K562 (cell line): Measurements from ENCODE around the gene KRIT1. TPM values are rescaled to one million over a fixed set of nuclear protein-coding genes. Genes with fewer than 3 reads are reported as not detected.

Experiments used
- ATAC-seq: fragments of 200-7000 bp; cut with Tn5 transposase; 3 replicates; pipeline ENCODE4 v1.9.1; 2020; ENCODE audit warnings: moderate library complexity
- BruUV-seq: library from RNA; stranded (reverse); fragments of 400-500 nt; replicated peaks from 2 replicates; lab custom pipeline; 2021; lab: Mats Ljungman, UMichigan
- CTCF ChIA-PET: fragments of 300-600 bp; formaldehyde crosslinking; extraction: SDS; loops from one replicate; lab custom pipeline; 2021; ENCODE audit warnings: low intra/inter-chr PET ratio; lab: Yijun Ruan, JAX
- POLR2A ChIA-PET: fragments of 300-600, 350-650 bp; sonication (Branson Sonifier 250); formaldehyde crosslinking; extraction: SDS; loops from one replicate; lab custom pipeline; 2021; ENCODE audit warnings: antibody characterized with exemption, inconsistent platforms; lab: Yijun Ruan, JAX
- DNase-seq, 4 experiments: peaks; one replicate each; pipeline versions ENCODE4 v3.0.0 to v3.0.0-alpha.2; 2011 to 2018; ENCODE audit warnings: low spot score in 3 of 4, mixed read lengths in 3 of 4; ENCODE audit errors: extremely low read depth in 1 of 4
- FAIRE-seq: peaks from 2 replicates; lab custom pipeline; 2011; peaks lifted over from hg19 to GRCh38; lab: Jason Lieb, UNC
- H2AFZ ChIP-seq: 2 replicates; pipeline ENCODE4 v1.6.0; 2011; ENCODE audit warnings: low read depth, low read length, control low read depth, inconsistent platforms
- H3K27ac ChIP-seq: fragments of 200-600 bp; 3 replicates; pipeline ENCODE4 v1.8.0; 2011; ENCODE audit warnings: low read depth, mild to moderate bottlenecking, control low read depth, inconsistent platforms, low read length, moderate library complexity, mixed read lengths; ENCODE audit errors: extremely low read depth
- H3K27me3 ChIP-seq, 2 experiments: fragments of 300-600 bp in 1 of 2; 2 replicates in 1 of 2; 3 replicates in 1 of 2; pipeline versions ENCODE4 v1.6.0 to v1.8.0; 2011; ENCODE audit warnings: inconsistent platforms in 2 of 2, low read length in 2 of 2, mild to moderate bottlenecking in 1 of 2, mixed read lengths in 1 of 2, moderate library complexity in 1 of 2; ENCODE audit not compliant: control insufficient read depth in 2 of 2, insufficient read depth in 2 of 2
- H3K36me3 ChIP-seq: fragments of 300-600 bp; 3 replicates; pipeline ENCODE4 v1.8.0; 2011; ENCODE audit warnings: mild to moderate bottlenecking, low read length, inconsistent platforms; ENCODE audit not compliant: control insufficient read depth, insufficient read depth
- H3K4me1 ChIP-seq, 2 experiments: fragments of 200-600 bp in 1 of 2; replicated peaks in 1 of 2; 2 replicates in 1 of 2; 3 replicates in 1 of 2; pipeline versions ENCODE4 v1.5.1 to v1.8.0; 2011; ENCODE audit warnings: inconsistent platforms in 2 of 2, low read length in 2 of 2, mild to moderate bottlenecking in 1 of 2, mixed read lengths in 1 of 2, moderate library complexity in 1 of 2; ENCODE audit not compliant: control insufficient read depth in 2 of 2, insufficient read depth in 2 of 2
- H3K4me2 ChIP-seq: 2 replicates; pipeline ENCODE4 v1.6.1; 2011; ENCODE audit warnings: low read length, control low read depth, inconsistent platforms, mixed read lengths; ENCODE audit not compliant: insufficient read depth
- H3K4me3 ChIP-seq: fragments of 200-600 bp; sonication (generic), shearing (Covaris generic); 2 replicates; pipeline ENCODE4 v1.5.1; 2016; ENCODE audit warnings: control low read depth, inconsistent platforms
- H3K79me2 ChIP-seq: fragments of 200-600 bp; 3 replicates; pipeline ENCODE4 v1.8.0; 2011; ENCODE audit warnings: low read length, inconsistent platforms; ENCODE audit not compliant: control insufficient read depth, insufficient read depth
- H3K9ac ChIP-seq, 2 experiments: 2 replicates each; pipeline versions ENCODE4 v1.6.0 to v1.6.1; 2011; ENCODE audit warnings: low read depth in 2 of 2, low read length in 2 of 2, control low read depth in 1 of 2, inconsistent platforms in 1 of 2, mild to moderate bottlenecking in 1 of 2, mixed read lengths in 1 of 2; ENCODE audit not compliant: insufficient read depth in 1 of 2
- H3K9me1 ChIP-seq: one replicate; pipeline ENCODE4 v1.6.0; 2011; ENCODE audit warnings: inconsistent platforms, mild to moderate bottlenecking, low read length, moderate library complexity; ENCODE audit not compliant: control insufficient read depth, insufficient read depth
- H3K9me3 ChIP-seq: replicated peaks from 2 replicates; pipeline ENCODE4 v1.5.1; 2011; ENCODE audit warnings: low read depth, low read length, inconsistent platforms; ENCODE audit not compliant: control insufficient read depth, insufficient read depth
- H4K20me1 ChIP-seq: replicated peaks from 2 replicates; pipeline ENCODE4 v1.6.1; 2011; ENCODE audit warnings: low read length, inconsistent platforms, mixed read lengths; ENCODE audit not compliant: control insufficient read depth, insufficient read depth
- ATF3 ChIP-seq, 2 experiments: fragments of 450-650 bp in 1 of 2; sonication (generic) in 1 of 2; formaldehyde crosslinking in 1 of 2; IDR thresholded peaks in 1 of 2; conservative IDR thresholded peaks in 1 of 2; 2 replicates each; pipeline versions ENCODE4 v1.6.1 to v1.8.1; 2016 to 2023; ENCODE audit warnings: mild to moderate bottlenecking in 2 of 2, moderate library complexity in 2 of 2, inconsistent platforms in 1 of 2, missing genetic modification reagents in 1 of 2
- ZBTB26 ChIP-seq: fragments of 450-650 bp; formaldehyde crosslinking; IDR thresholded peaks from 2 replicates; pipeline ENCODE4 v1.4.0; 2022; ENCODE audit warnings: missing genetic modification characterization
- WGBS: fragments of 100-300 bp; shearing (Covaris generic); methylation state at CpG from one replicate; pipeline ENCODE4 v1.1.6; 2016; ENCODE audit warnings: low coverage, mixed read lengths; ENCODE audit not compliant: insufficient coverage; ENCODE audit errors: missing lambda C conversion rate; 5-methylcytosine and 5-hydroxymethylcytosine counted together
- in situ Hi-C: fragments of 300-500 bp; cut with MboI; formaldehyde crosslinking; loops from 4 replicates; pipeline ENCODE4 v1.15.0; 2018; ENCODE audit warnings: inconsistent platforms, mixed read lengths
- intact Hi-C: fragments of 100-400 bp; cut with micrococcal nuclease; formaldehyde crosslinking; loops from 2 replicates; pipeline ENCODE4 v1.14.2; 2022
- polyA plus RNA-seq, 8 experiments: library from polyadenylated mRNA; depleted of rRNA in 4 of 8; stranded (reverse) in 5 of 8; unstranded in 3 of 8; fragments of >200 nt; fragmentation: Nextera tagmentation in 2 of 8; fragmentation: Illumina TruSeq in 1 of 8; extraction: Ambion mirVana in 2 of 8; extraction: Trizol in 1 of 8; gene quantifications; 2 replicates each; pipeline versions ENCODE4 v1.2.1 to v1.2.3, GENCODE V29; 2011 to 2014; ENCODE audit warnings: inconsistent platforms in 1 of 8, missing spikeins in 1 of 8
- total RNA-seq, 7 experiments: library from RNA; depleted of rRNA in 6 of 7; stranded (reverse); fragments of >200 nt in 6 of 7; fragmentation: Illumina TruSeq in 2 of 7; extraction: Trizol in 2 of 7; gene quantifications; 2 replicates each; pipeline versions ENCODE4 v1.2.1 to v1.2.3, GENCODE V29; 2011 to 2021; ENCODE audit warnings: low replicate concordance in 1 of 7

Gene KRIT1
- total and polyA plus RNA-seq, 9 of the 15 experiments (the other 6 are each of a cell fraction or from before 2014, with no cell fraction given), result 21.5 to 81.4 (median 55.9) TPM

DNA sequence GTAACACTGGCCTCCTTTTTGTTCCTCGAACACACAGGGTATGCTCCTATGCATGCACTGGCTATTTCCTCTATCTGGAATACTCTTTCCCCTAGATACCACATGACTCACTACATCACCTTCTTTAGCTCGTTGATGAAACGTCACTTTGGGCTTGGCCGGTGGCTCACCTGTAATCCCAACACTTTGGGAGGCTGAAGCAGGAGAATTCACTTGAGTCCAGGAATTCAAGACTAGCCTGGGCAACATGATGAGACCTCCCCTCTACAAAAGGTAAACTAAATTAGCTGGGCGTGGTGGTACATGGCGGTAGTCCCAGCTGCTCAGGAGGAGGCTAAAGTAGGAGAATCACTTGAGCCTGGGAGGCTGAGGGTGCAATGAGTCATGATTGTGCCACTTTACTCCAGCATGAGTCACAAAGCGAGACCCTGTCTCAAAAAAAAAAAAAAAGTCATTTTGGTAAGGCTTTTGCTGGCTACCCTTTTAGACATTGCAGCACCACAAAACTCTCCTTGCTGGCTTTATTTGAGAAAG lies 14.6 kb upstream of the KRIT1 start:
- in situ Hi-C loops, result no loop called here
- peaks cover 43% of the 10 kb centered on the region; the same call in 2 of the 3 replicates for H3K79me2 ChIP-seq
- no peaks in the 10 kb centered on the region for H3K27me3 ChIP-seq
- no peak overlapping the region for H3K4me2 ChIP-seq
- H3K27ac ChIP-seq, result no peak overlapping the region
- ChIA-PET POLR2A (no interaction called here), CTCF (no interaction called here)
- no peaks in the 10 kb centered on the region; the same call in 1 of the 2 replicates for H3K9me3 ChIP-seq
- 84% methylated on average over 7 of the region's 7 CpGs for WGBS
- no TSS peak for BruUV-seq
- H3K36me3 ChIP-seq, result 0 out of 3 replicates have a peak, but pooled peaks cover 8% of the 10 kb centered on the region
- no peaks in the 10 kb centered on the region for H4K20me1 ChIP-seq
- no peaks in the 10 kb centered on the region for H3K4me1 ChIP-seq
- H2AFZ ChIP-seq, result no peak overlapping the region
- H3K9ac ChIP-seq, result no peak overlapping the region
- no peak for FAIRE-seq
- no peaks in the 10 kb centered on the region for H3K9me1 ChIP-seq
- intact Hi-C loops, result no loop called here
- no peak for TF ChIP-seq ZBTB26 (CRISPR knock-in tag)
- peak; percentile 51; the same call in 1 of the 2 replicates for TF ChIP-seq ATF3 (IDR thresholded peaks at IDR 0.05)
- TF ChIP-seq ATF3 (CRISPR knock-in tag; conservative IDR thresholded peaks at IDR 0.05), result no peak
- H3K4me3 ChIP-seq, result no peak overlapping the region
- no peak for ATAC-seq
- no peak for DNase-seq
